Pancreas (tissue), 10 donors: ENCODE measurements around the gene GPALPP1. TPM values are rescaled to one million over a fixed set of nuclear protein-coding genes. Genes with fewer than 3 reads are reported as not detected.
A peak's percentile ranks its signal among the peaks of the same experiment; 100 is the strongest.

ENCODE experiments used
- ATAC-seq, 4 donors: fragments of 200-7000 bp; cut with Tn5 transposase; one replicate each; pipeline versions ENCODE4 v1.8.0 to v1.9.1; 2020; ENCODE audit warnings: mild to moderate bottlenecking in 4 of 4, moderate library complexity in 4 of 4
- DNase-seq, 6 donors: peaks; one replicate each; pipeline ENCODE4 v3.0.0-alpha.2; 2020
- FAIRE-seq: peaks from 2 replicates; lab custom pipeline; 2012; peaks lifted over from hg19 to GRCh38; lab: Jason Lieb, UNC
- H3K27ac ChIP-seq, 4 donors: fragments of 200-600 bp; sonication (generic); 1 replicate in 3 of 4; 2 replicates in 1 of 4; pipeline versions ENCODE4 v1.5.0 to v1.8.0; 2020
- H3K27me3 ChIP-seq, 4 donors: fragments of 200-600 bp; one replicate each; pipeline ENCODE4 v1.8.0; 2021
- H3K36me3 ChIP-seq, 3 donors: fragments of 200-600 bp; sonication (generic) in 1 of 3; one replicate each; pipeline versions ENCODE4 v1.5.0 to v1.8.0; 2020 to 2021
- H3K4me1 ChIP-seq, 3 donors: fragments of 200-600 bp; one replicate each; pipeline ENCODE4 v1.8.0; 2021
- H3K4me3 ChIP-seq, 4 donors: fragments of 200-600 bp; sonication (generic) in 2 of 4; one replicate each; pipeline versions ENCODE4 v1.5.0 to v1.8.0; 2020 to 2021
- H3K9me3 ChIP-seq, 4 donors: fragments of 200-600 bp; one replicate each; pipeline ENCODE4 v1.8.0; 2021
- WGBS, 2 donors: extraction: QIAGEN DNeasy Blood & Tissue Kit; methylation state at CpG; one replicate each; pipeline ENCODE4 v1.1.7; 2013; 5-methylcytosine and 5-hydroxymethylcytosine counted together
- intact Hi-C, 3 donors: fragments of 100-400 bp; cut with DNase I; formaldehyde crosslinking; loops; one replicate each; pipeline versions ENCODE4 v1.11.1 to v1.14.2; 2022
- polyA plus RNA-seq, 2 donors: library from polyadenylated mRNA; stranded (reverse); fragments of 200-250 nt; gene quantifications; one replicate each; pipeline ENCODE4 v1.2.3, GENCODE V29; 2013
- total RNA-seq, 6 donors: library from RNA; stranded (reverse); fragmentation: NEBNext Ultra II Directional in 4 of 6; extraction: Animal tissue kit (Norgen Biotek cat#: 25700) in 4 of 6; gene quantifications; one replicate each; pipeline versions ENCODE4 v1.2.1 to v1.2.4, GENCODE V29; 2021 to 2023
- TF ChIP-seq, protein P1 (sequence below), 4 donors: fragments of 200-600 bp; sonication (generic) in 3 of 4; IDR thresholded peaks; one replicate each; pipeline versions ENCODE4 v1.5.0 to v1.8.0; 2021; ENCODE audit warnings: antibody characterized with exemption in 4 of 4
- donor health status: healthy with polysubstance abuse.
- donor health status: DM: no; HTN: no; CAD: no; lungs with moderate emphysema.
- donor health status: DM: no; HTN: no; CAD: no.
- donor health status: control.
- donor health status: control.
- donor health status: Bipolar disorder and iron deficiency.
- donor health status: DM: yes; HTN: yes; CAD: no.
- donor health status: DM: no; HTN: no; CAD: no.
- donor health status: DM: no; HTN: no; CAD: no.
- donor health status: DM: yes; HTN: yes; CAD: no.

The GPALPP1 gene
- total and polyA plus RNA-seq, 8 donors, result 4.3 to 13.3 (median 8.8) TPM

DNA sequence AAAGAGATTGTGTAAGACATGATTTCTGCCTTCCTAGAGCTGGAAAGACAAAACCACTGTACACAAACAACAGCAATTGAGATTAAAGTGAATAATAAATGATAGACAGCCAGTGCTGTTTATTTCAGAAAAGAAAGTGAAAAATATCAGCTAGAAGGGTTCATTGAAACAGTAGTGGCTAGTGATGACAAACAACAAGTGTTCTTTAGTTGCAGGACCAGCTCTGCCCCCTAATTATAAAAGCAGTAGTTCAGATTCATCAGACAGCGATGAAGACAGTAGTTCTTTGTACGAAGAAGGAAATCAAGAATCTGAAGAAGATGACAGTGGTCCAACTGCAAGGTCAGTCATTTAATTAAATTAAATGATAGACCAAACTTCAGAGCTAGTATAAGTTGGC lies 14.8 kb downstream of the GPALPP1 start:
- TF ChIP-seq, protein P1, sequence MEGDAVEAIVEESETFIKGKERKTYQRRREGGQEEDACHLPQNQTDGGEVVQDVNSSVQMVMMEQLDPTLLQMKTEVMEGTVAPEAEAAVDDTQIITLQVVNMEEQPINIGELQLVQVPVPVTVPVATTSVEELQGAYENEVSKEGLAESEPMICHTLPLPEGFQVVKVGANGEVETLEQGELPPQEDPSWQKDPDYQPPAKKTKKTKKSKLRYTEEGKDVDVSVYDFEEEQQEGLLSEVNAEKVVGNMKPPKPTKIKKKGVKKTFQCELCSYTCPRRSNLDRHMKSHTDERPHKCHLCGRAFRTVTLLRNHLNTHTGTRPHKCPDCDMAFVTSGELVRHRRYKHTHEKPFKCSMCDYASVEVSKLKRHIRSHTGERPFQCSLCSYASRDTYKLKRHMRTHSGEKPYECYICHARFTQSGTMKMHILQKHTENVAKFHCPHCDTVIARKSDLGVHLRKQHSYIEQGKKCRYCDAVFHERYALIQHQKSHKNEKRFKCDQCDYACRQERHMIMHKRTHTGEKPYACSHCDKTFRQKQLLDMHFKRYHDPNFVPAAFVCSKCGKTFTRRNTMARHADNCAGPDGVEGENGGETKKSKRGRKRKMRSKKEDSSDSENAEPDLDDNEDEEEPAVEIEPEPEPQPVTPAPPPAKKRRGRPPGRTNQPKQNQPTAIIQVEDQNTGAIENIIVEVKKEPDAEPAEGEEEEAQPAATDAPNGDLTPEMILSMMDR (IDR thresholded peaks at IDR 0.05), result no peak
- H3K4me3 ChIP-seq, result no peak overlapping the region
- H3K27me3 ChIP-seq, result no peaks in the 10 kb centered on the region
- 95 to 97% methylated on average over 2 of the region's 2 CpGs for WGBS, 2 donors
- FAIRE-seq (no peak), DNase-seq (no peak), ATAC-seq (no peak)
- intact Hi-C loops, result no loop called here
- H3K27ac ChIP-seq, result no peak overlapping the region
- H3K4me1 ChIP-seq, result no peaks in the 10 kb centered on the region
- peaks cover 0 to 24% (median 5%) of the 10 kb centered on the region in 3 donors for H3K36me3 ChIP-seq
- H3K9me3 ChIP-seq, result no peaks in the 10 kb centered on the region

DNA sequence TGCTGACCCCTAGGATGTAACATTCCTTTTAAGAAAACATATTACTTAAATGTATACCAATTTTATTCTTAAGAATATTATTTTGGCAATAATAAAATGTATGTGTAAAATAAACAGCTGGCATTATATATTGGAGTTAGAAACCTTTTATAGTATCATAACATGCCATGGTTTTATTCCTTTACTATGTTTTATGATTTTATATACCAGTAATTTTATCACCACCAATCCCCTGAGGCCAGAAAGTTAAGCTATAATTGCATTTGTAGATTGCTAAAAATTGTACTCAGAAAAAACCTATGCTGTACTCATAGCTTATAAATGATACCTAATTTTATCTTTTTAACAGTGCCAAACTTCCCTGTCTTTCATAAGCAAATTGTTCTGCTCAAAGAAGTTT lies 17.9 kb downstream of the GPALPP1 start:
- FAIRE-seq, result peak; percentile 45
- Histone ChIP-seq H3K27ac (no peak overlapping the region), H3K9me3 (no peaks in the 10 kb centered on the region), H3K4me1 (no peaks in the 10 kb centered on the region), H3K36me3 (peaks cover 0 to 32% (median 3%) of the 10 kb centered on the region in 3 donors), H3K27me3 (no peaks in the 10 kb centered on the region), H3K4me3 (no peak overlapping the region)
- ATAC-seq, result no peak
- TF ChIP-seq, protein P1 (IDR thresholded peaks at IDR 0.05), result no peak
- intact Hi-C loops, result no loop called here
- DNase-seq, result no peak

DNA sequence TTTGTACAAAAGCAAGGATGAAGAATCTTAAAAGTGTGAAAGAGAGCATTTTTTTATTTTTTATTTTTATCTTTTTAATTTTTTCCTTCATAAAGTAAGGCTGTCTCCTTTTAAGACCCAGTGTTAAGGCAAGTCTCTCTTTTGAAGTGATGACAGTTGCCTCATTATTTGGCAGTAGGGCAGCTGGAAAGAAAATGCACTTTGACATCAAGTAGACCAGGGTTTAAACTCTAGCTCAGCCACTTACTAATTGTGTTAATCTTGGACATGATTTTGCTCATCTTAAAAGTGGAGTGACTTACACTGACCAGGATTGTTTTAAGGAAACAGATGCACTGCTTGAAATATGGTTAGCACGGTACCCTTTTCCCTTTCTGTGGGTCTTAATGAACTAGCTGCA lies 18.5 kb downstream of the GPALPP1 start:
- H3K4me3 ChIP-seq, result no peak overlapping the region
- no peaks in the 10 kb centered on the region for H3K4me1 ChIP-seq
- WGBS, 2 donors, result 96 to 98% methylated on average over 1 of the region's 1 CpG
- H3K9me3 ChIP-seq, result no peaks in the 10 kb centered on the region
- intact Hi-C loops, result no loop called here
- H3K27ac ChIP-seq, result no peak overlapping the region
- DNase-seq, result no peak
- FAIRE-seq, result no peak
- no peaks in the 10 kb centered on the region for H3K27me3 ChIP-seq
- TF ChIP-seq, protein P1 (IDR thresholded peaks at IDR 0.05), result no peak
- peaks cover 0 to 27% (median 0%) of the 10 kb centered on the region in 3 donors for H3K36me3 ChIP-seq
- ATAC-seq, result no peak

DNA sequence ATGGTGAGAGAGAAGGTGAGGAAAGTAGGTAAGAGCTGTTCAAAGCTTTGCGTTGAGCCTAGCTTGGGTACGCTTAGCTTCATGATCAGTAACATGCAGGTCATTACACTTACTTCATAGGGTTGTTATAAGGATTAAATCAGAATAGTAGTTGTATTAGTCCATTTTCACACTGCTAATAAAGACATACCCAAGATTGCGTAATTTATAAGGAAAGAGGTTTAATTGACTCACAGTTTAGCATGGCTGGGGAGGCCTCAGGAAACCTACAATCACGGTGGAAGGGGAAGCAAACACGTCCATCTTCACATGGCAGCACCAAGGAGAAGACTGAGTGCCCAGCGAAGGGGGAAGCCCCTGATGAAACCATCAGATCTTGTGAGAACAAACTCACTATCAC lies 21.9 kb downstream of the GPALPP1 start:
- no peaks in the 10 kb centered on the region for H3K4me1 ChIP-seq
- TF ChIP-seq, protein P1 (IDR thresholded peaks at IDR 0.05), result no peak
- H3K27ac ChIP-seq, result no peak overlapping the region
- H3K9me3 ChIP-seq, result no peaks in the 10 kb centered on the region
- no peak overlapping the region for H3K4me3 ChIP-seq
- ATAC-seq (no peak), DNase-seq (no peak), FAIRE-seq (no peak)
- H3K27me3 ChIP-seq, result no peaks in the 10 kb centered on the region
- intact Hi-C loops, result no loop called here
- H3K36me3 ChIP-seq, result peaks cover 0 to 30% (median 0%) of the 10 kb centered on the region in 3 donors
- 97 to 98% methylated on average over 6 of the region's 6 CpGs for WGBS, 2 donors

DNA sequence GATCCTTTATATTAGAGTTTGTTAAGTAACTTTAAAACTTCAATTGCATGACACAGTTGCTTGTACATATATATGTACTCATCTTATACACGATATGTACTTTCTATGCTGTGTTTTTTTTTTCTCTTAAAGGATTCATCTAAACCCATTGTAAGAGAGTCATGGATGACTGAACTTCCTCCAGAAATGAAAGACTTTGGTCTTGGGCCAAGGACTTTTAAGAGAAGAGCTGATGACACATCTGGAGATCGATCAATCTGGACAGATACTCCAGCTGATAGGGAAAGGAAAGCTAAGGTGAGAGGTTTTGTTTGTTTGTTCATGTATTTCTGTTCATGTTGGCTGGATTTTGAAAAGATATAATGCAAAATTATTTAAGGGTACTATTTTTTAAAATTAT lies 26.0 kb downstream of the GPALPP1 start:
- H3K4me1 ChIP-seq, result no peaks in the 10 kb centered on the region
- intact Hi-C loops, result no loop called here
- H3K27ac ChIP-seq, result no peak overlapping the region
- no peaks in the 10 kb centered on the region for H3K27me3 ChIP-seq
- H3K4me3 ChIP-seq, result no peak overlapping the region
- peaks cover 0 to 11% (median 3%) of the 10 kb centered on the region in 3 donors for H3K36me3 ChIP-seq
- FAIRE-seq (no peak), ATAC-seq (no peak), DNase-seq (no peak)
- TF ChIP-seq, protein P1 (IDR thresholded peaks at IDR 0.05), result no peak
- no peaks in the 10 kb centered on the region for H3K9me3 ChIP-seq
- WGBS, 2 donors, result 94 to 95% methylated on average over 2 of the region's 2 CpGs
